Activated CD4-positive, alpha-beta T cell treated with anti-CD3 and anti-CD28 coated beads, Interleukin-2, amount 50 U/mL, for 24 hours (primary cell): ENCODE results near the gene SUCO.

Source experiments
- DNase-seq, 2 donors: peaks; one replicate each; pipeline ENCODE4 v3.0.0-alpha.2; 2020; ENCODE audit warnings: low read depth in 1 of 2, low spot score in 1 of 2

Gene SUCO

GRCh38 chr1:172646653-172647052 is 113.7 kb downstream of the SUCO start:
- DNase-seq: no peak

- no peak for DNase-seq
Observed at GRCh38 chr1:172647110-172647564, 114.2 kb downstream of the SUCO start.

- DNase-seq: no peak
Observed at GRCh38 chr1:172647987-172648386, 115.0 kb downstream of the SUCO start.

- DNase-seq: no peak
Observed at GRCh38 chr1:172650474-172651193, 117.7 kb downstream of the SUCO start.

GRCh38 chr1:172653015-172653709 is 120.2 kb downstream of the SUCO start:
- no peak for DNase-seq

- DNase-seq: no peak
Observed at GRCh38 chr1:172654535-172654934, 121.6 kb downstream of the SUCO start.

GRCh38 chr1:172656576-172656975 is 123.6 kb downstream of the SUCO start:
- no peak for DNase-seq

- no peak for DNase-seq
Observed at GRCh38 chr1:172657586-172657985, 124.6 kb downstream of the SUCO start.

GRCh38 chr1:172658871-172659453 is 126.0 kb downstream of the SUCO start, which contains the start of gene FASLG:
TSS of gene FASLG (plus strand) at chr1:172659103. CDS start at chr1:172659202, 99 bp downstream.
- DNase-seq: peak; percentile 45 to 67

GRCh38 chr1:172661107-172661506 is 128.2 kb downstream of the SUCO start:
- no peak for DNase-seq
